ENCODE measurements around the gene ACTR1A. TPM values are rescaled to one million over a fixed set of nuclear protein-coding genes. Genes with fewer than 3 reads are reported as not detected.

Gene ACTR1A
- polyA plus RNA-seq, 1 donor (not counting 4 experiments of a cell fraction or from before 2014, with no cell fraction given) = 162 TPM

- no peak for FAIRE-seq
These were observed 52.5 kb downstream of the ACTR1A start for GRCh38 chr10:102450124-102450373.

GRCh38 chr10:102449321-102450123, 53.0 kb downstream of the ACTR1A start:
- Histone ChIP-seq H3K36me3 (ENCODE audit: control insufficient read depth in 2 of 2, extremely low read depth in 1 of 2, insufficient read depth in 2 of 2, low read length in 2 of 2) (no peaks in the 10 kb centered on the region), H3K9ac (ENCODE audit: control insufficient read depth, extremely low read depth, insufficient read depth, low read length) (peak overlapping the region; percentile 87), H3K79me2 (ENCODE audit: control insufficient read depth, insufficient read depth, low read length) (peaks cover 1% of the 10 kb centered on the region), H3K4me3 (ENCODE audit: control insufficient read depth in 2 of 3, extremely low read depth in 1 of 3, insufficient read depth in 2 of 3, low read depth in 1 of 3, low read length in 3 of 3) (peak overlapping the region; percentile 73 to 100 (median 75)), H3K27ac (ENCODE audit: control insufficient read depth, insufficient read depth, low read length) (peak overlapping the region; percentile 85), H3K9me3 (ENCODE audit: control insufficient read depth, low read depth, low read length) (no peaks in the 10 kb centered on the region), H3K9me1 (ENCODE audit: control insufficient read depth, extremely low read depth, insufficient read depth, low read length) (no peaks in the 10 kb centered on the region), H3K27me3 (ENCODE audit: control insufficient read depth, extremely low read depth, insufficient read depth, low read length) (no peaks in the 10 kb centered on the region), H3K4me1 (ENCODE audit: control insufficient read depth, extremely low read depth, insufficient read depth, low read length) (peaks cover 23% of the 10 kb centered on the region), H2AFZ (ENCODE audit: control insufficient read depth, low read length) (peak overlapping the region; percentile 92), H3K4me2 (ENCODE audit: control insufficient read depth, extremely low read depth, insufficient read depth, low read depth, low read length) (peak overlapping the region; percentile 97), H4K20me1 (ENCODE audit: control insufficient read depth, extremely low read depth, insufficient read depth, low read length) (no peaks in the 10 kb centered on the region)
- TF ChIP-seq EZH2 (IDR thresholded peaks at IDR 0.05; ENCODE audit: low read length) (no peak), CTCF (optimal IDR thresholded peaks at IDR 0.05 in 1 of 3, IDR thresholded peaks at IDR 0.05 in 1 of 3, conservative IDR thresholded peaks at IDR 0.05 in 1 of 3; ENCODE audit: extremely low read depth in 1 of 3, insufficient read depth in 2 of 3, low read length in 3 of 3) (no peak)
- dilution Hi-C loops (cut with MboI; ENCODE audit: extremely low pct_ligation_motif_present, low sequenced_read_pairs) = no loop called here
- FAIRE-seq = peak; percentile 29
- no peak for DNase-seq (ENCODE audit: low read depth, low spot score)

More at GRCh38 chr10:102450124-102450373, 52.5 kb downstream of the ACTR1A start:
- no peaks in the 10 kb centered on the region for H3K9me3 ChIP-seq (ENCODE audit: control insufficient read depth, low read depth, low read length)
- peak overlapping the region; percentile 85 for H3K27ac ChIP-seq (ENCODE audit: control insufficient read depth, insufficient read depth, low read length)
- H3K27me3 ChIP-seq (ENCODE audit: control insufficient read depth, extremely low read depth, insufficient read depth, low read length) = no peaks in the 10 kb centered on the region
- no peaks in the 10 kb centered on the region for H4K20me1 ChIP-seq (ENCODE audit: control insufficient read depth, extremely low read depth, insufficient read depth, low read length)
- no peak for DNase-seq (ENCODE audit: low read depth, low spot score)
- no peaks in the 10 kb centered on the region for H3K9me1 ChIP-seq (ENCODE audit: control insufficient read depth, extremely low read depth, insufficient read depth, low read length)
- TF ChIP-seq EZH2 (IDR thresholded peaks at IDR 0.05; ENCODE audit: low read length) = no peak
- peak in 2 of 3 experiments; percentile 20 to 21 for TF ChIP-seq CTCF (optimal IDR thresholded peaks at IDR 0.05 in 1 of 3, IDR thresholded peaks at IDR 0.05 in 1 of 3, conservative IDR thresholded peaks at IDR 0.05 in 1 of 3; ENCODE audit: extremely low read depth in 1 of 3, insufficient read depth in 2 of 3, low read length in 3 of 3)
- peak overlapping the region; percentile 97 for H3K4me2 ChIP-seq (ENCODE audit: control insufficient read depth, extremely low read depth, insufficient read depth, low read depth, low read length)
- dilution Hi-C loops (cut with MboI; ENCODE audit: extremely low pct_ligation_motif_present, low sequenced_read_pairs) = no loop called here
- H3K36me3 ChIP-seq (ENCODE audit: control insufficient read depth in 2 of 2, extremely low read depth in 1 of 2, insufficient read depth in 2 of 2, low read length in 2 of 2) = no peaks in the 10 kb centered on the region
- H3K4me3 ChIP-seq (ENCODE audit: control insufficient read depth in 2 of 3, extremely low read depth in 1 of 3, insufficient read depth in 2 of 3, low read depth in 1 of 3, low read length in 3 of 3) = peak overlapping the region; percentile 73 to 100 (median 75)
- H3K4me1 ChIP-seq (ENCODE audit: control insufficient read depth, extremely low read depth, insufficient read depth, low read length) = peaks cover 23% of the 10 kb centered on the region
- peak overlapping the region; percentile 87 for H3K9ac ChIP-seq (ENCODE audit: control insufficient read depth, extremely low read depth, insufficient read depth, low read length)
- peak overlapping the region; percentile 92 for H2AFZ ChIP-seq (ENCODE audit: control insufficient read depth, low read length)
- peaks cover 1% of the 10 kb centered on the region for H3K79me2 ChIP-seq (ENCODE audit: control insufficient read depth, insufficient read depth, low read length)

All from keratinocyte (primary cell).